Subcutaneous abdominal adipose tissue (tissue), 5 donors: Measurements from ENCODE around the gene ZSWIM1.

Experiments
- H3K27ac ChIP-seq: one replicate; pipeline ENCODE4 v1.7.0; 2013; ENCODE audit warnings: low read depth, mild to moderate bottlenecking, inconsistent platforms, low read length, moderate library complexity
- H3K27me3 ChIP-seq, 5 donors: one replicate each; pipeline ENCODE4 v1.7.0; 2013; ENCODE audit warnings: low read length in 5 of 5, inconsistent platforms in 1 of 5; ENCODE audit not compliant: control insufficient read depth in 5 of 5, insufficient read depth in 4 of 5
- H3K36me3 ChIP-seq, 5 donors: one replicate each; pipeline ENCODE4 v1.7.0; 2013; ENCODE audit warnings: low read length in 5 of 5; ENCODE audit not compliant: control insufficient read depth in 5 of 5, insufficient read depth in 5 of 5
- H3K4me1 ChIP-seq, 5 donors: one replicate each; pipeline ENCODE4 v1.7.0; 2013; ENCODE audit warnings: low read length in 5 of 5, mild to moderate bottlenecking in 3 of 5, moderate library complexity in 1 of 5; ENCODE audit not compliant: control insufficient read depth in 5 of 5, insufficient read depth in 5 of 5
- H3K4me3 ChIP-seq, 5 donors: one replicate each; pipeline ENCODE4 v1.7.0; 2013; ENCODE audit warnings: low read length in 5 of 5, low read depth in 1 of 5
- H3K9ac ChIP-seq, 5 donors: one replicate each; pipeline ENCODE4 v1.7.0; 2013; ENCODE audit warnings: low read length in 5 of 5, mild to moderate bottlenecking in 4 of 5, moderate library complexity in 3 of 5
- H3K9me3 ChIP-seq, 5 donors: one replicate each; pipeline ENCODE4 v1.7.0; 2013; ENCODE audit warnings: low read length in 5 of 5; ENCODE audit not compliant: control insufficient read depth in 5 of 5
- donor health status: healthy.
- donor health status: healthy.
- donor health status: healthy.
- donor health status: healthy.
- donor health status: healthy.

The ZSWIM1 gene

GRCh38 chr20:45886590-45887345 is 5.7 kb downstream of the ZSWIM1 start:
- H3K9me3 ChIP-seq: no peaks in the 10 kb centered on the region
- H3K9ac ChIP-seq: no peak overlapping the region
- H3K27ac ChIP-seq: no peak overlapping the region
- no peak overlapping the region for H3K4me3 ChIP-seq
- H3K36me3 ChIP-seq: peaks cover 0 to 34% (median 28%) of the 10 kb centered on the region in 5 donors
- no peaks in the 10 kb centered on the region for H3K27me3 ChIP-seq
- peaks cover 2 to 34% (median 32%) of the 10 kb centered on the region in 5 donors for H3K4me1 ChIP-seq

- Histone ChIP-seq H3K27me3 (no peaks in the 10 kb centered on the region), H3K9ac (no peak within 1 kb of the TSS), H3K4me1 (peaks cover 5 to 37% (median 33%) of the 10 kb centered on the region in 5 donors), H3K27ac (no peak within 1 kb of the TSS), H3K9me3 (no peaks in the 10 kb centered on the region), H3K4me3 (no peak within 1 kb of the TSS), H3K36me3 (peaks cover 0 to 35% (median 28%) of the 10 kb centered on the region in 5 donors)
Measured at GRCh38 chr20:45887346-45887715, 6.3 kb downstream of the ZSWIM1 start, which contains the start of gene SPATA25. TSS of gene SPATA25 (minus strand) at chr20:45887622. CDS start at chr20:45887590, 32 bp downstream.

DNA sequence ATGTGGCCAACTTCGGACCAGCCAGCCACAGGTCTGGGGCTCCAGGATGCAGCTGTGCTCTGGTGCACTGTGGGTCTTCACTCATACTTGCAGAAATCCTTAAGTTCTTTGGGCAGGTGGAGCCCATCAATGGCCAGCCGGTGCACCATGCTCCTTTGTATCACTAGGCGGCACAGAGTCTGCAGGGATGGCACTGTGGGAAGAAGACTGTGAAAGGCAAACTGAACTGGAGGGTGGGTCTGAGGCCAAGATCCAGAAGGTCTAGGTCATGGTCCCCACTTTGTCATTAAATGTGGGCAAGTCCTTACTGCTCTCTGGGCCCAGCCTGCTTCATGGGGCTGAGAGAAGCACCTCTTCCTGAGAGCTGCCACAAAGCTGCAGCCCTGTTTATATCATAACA is 7.7 kb downstream of the ZSWIM1 start:
- peaks cover 5 to 46% (median 42%) of the 10 kb centered on the region in 5 donors for H3K4me1 ChIP-seq
- no peaks in the 10 kb centered on the region for H3K27me3 ChIP-seq
- H3K4me3 ChIP-seq: no peak overlapping the region
- H3K9ac ChIP-seq: no peak overlapping the region
- H3K9me3 ChIP-seq: no peaks in the 10 kb centered on the region
- no peak overlapping the region for H3K27ac ChIP-seq
- H3K36me3 ChIP-seq: peaks cover 0 to 33% (median 26%) of the 10 kb centered on the region in 5 donors

- Histone ChIP-seq H3K27me3 (no peaks in the 10 kb centered on the region), H3K9ac (peak overlapping the region; percentile 57 to 91 (median 67)), H3K36me3 (peaks cover 5 to 45% (median 36%) of the 10 kb centered on the region in 5 donors), H3K9me3 (no peaks in the 10 kb centered on the region), H3K4me1 (peaks cover 5 to 35% (median 34%) of the 10 kb centered on the region in 5 donors), H3K27ac (peak overlapping the region; percentile 85), H3K4me3 (peak overlapping the region; percentile 31 to 83 (median 76))
Measured at GRCh38 chr20:45890077-45890984, 9.3 kb downstream of the ZSWIM1 start.

GRCh38 chr20:45890985-45891983 is 10.3 kb downstream of the ZSWIM1 start, which contains the start of the genes CTSA and NEURL2:
TSS of gene CTSA (plus strand) at chr20:45891335. CDS start at chr20:45891569, 234 bp downstream.
TSS of gene NEURL2 (minus strand) at chr20:45891208. CDS start at chr20:45890991, 217 bp downstream.
- Histone ChIP-seq H3K4me3 (peak within 1 kb of the TSS; percentile 68 to 83 (median 76)), H3K36me3 (peaks cover 5 to 53% (median 45%) of the 10 kb centered on the region in 5 donors)

DNA sequence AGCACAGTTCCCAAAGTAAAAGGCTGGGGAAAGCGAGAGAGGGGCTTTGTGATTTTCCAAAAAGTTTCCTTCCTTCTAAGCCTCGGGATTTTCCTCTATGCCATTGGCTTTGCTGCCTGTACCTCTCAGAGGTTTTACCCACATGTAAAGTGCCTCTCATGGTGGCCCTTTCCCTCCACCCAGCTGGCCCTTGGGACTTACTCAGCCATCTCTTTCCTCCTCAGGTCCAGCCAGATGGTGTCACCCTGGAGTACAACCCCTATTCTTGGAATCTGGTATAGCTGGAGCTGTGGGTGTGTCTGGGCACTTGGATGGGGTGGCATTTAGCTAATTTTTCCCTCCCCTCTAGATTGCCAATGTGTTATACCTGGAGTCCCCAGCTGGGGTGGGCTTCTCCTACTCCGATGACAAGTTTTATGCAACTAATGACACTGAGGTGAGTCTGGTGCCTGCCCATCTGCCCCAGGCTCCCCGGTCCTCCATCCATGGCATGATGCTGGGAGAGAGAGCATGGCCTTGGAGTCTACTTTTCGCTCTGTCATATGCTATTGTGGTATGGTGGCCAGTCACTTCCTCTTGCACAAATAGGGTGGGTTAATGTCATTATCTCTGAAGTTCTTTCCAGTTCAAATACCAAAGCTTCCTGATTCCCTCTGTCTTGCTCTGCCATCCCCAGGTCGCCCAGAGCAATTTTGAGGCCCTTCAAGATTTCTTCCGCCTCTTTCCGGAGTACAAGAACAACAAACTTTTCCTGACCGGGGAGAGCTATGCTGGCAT is 11.2 kb downstream of the ZSWIM1 start:
- H3K9ac ChIP-seq: peak overlapping the region; percentile 16 to 91 (median 79)
- H3K27ac ChIP-seq: peak overlapping the region; percentile 85
- H3K27me3 ChIP-seq: no peaks in the 10 kb centered on the region
- H3K4me1 ChIP-seq: peaks cover 5 to 35% (median 32%) of the 10 kb centered on the region in 5 donors
- peaks cover 5 to 51% (median 48%) of the 10 kb centered on the region in 5 donors for H3K36me3 ChIP-seq
- H3K9me3 ChIP-seq: no peaks in the 10 kb centered on the region
- H3K4me3 ChIP-seq: peak overlapping the region; percentile 68 to 83 (median 76)

More at GRCh38 chr20:45890985-45891983, 10.3 kb downstream of the ZSWIM1 start, which contains the start of the genes CTSA and NEURL2:
- Histone ChIP-seq H3K27me3 (no peaks in the 10 kb centered on the region), H3K27ac (peak within 1 kb of the TSS; percentile 85), H3K9me3 (no peaks in the 10 kb centered on the region), H3K9ac (peak within 1 kb of the TSS; percentile 63 to 91 (median 79)), H3K4me1 (peaks cover 5 to 35% (median 32%) of the 10 kb centered on the region in 5 donors)

GRCh38 chr20:45892828-45893500 is 11.9 kb downstream of the ZSWIM1 start:
- H3K27me3 ChIP-seq: no peaks in the 10 kb centered on the region
- peaks cover 5 to 53% (median 51%) of the 10 kb centered on the region in 5 donors for H3K36me3 ChIP-seq
- H3K4me3 ChIP-seq: peak overlapping the region in 1 of 5 donors; percentile 17
- no peak overlapping the region for H3K27ac ChIP-seq
- H3K9me3 ChIP-seq: no peaks in the 10 kb centered on the region
- no peak overlapping the region for H3K9ac ChIP-seq
- peaks cover 5 to 35% (median 32%) of the 10 kb centered on the region in 5 donors for H3K4me1 ChIP-seq

DNA sequence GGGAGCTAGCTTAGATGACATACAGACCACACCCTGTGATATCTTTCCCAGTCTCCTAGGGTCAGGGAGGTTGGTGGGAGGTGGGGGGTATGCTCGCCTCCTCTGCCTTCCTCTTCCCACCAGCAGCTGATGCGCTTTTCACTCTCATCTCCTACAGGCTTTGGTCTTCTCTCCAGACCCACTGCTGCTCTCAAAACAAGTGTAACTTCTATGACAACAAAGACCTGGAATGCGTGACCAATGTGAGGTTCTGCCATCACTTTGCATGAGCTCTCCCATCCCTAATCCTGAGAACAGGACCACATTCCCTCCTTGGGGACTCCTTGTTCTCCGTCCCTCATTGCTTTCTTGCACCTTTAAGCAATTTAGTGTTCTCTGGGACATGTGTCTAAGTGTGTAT is 12.8 kb downstream of the ZSWIM1 start:
- Histone ChIP-seq H3K27ac (no peak overlapping the region), H3K4me3 (no peak overlapping the region), H3K9ac (no peak overlapping the region), H3K4me1 (peaks cover 5 to 35% (median 32%) of the 10 kb centered on the region in 5 donors), H3K27me3 (no peaks in the 10 kb centered on the region), H3K36me3 (peaks cover 5 to 61% (median 57%) of the 10 kb centered on the region in 5 donors), H3K9me3 (no peaks in the 10 kb centered on the region)
